ENCODE data around the gene RPS6KB2. TPM values are rescaled to one million over a fixed set of nuclear protein-coding genes. Genes with fewer than 3 reads are reported as not detected.

Gene RPS6KB2
- total and polyA plus RNA-seq, 2 of the 4 experiments (the other 2 are of a cell fraction), result 50.7 to 58.4 TPM

DNA sequence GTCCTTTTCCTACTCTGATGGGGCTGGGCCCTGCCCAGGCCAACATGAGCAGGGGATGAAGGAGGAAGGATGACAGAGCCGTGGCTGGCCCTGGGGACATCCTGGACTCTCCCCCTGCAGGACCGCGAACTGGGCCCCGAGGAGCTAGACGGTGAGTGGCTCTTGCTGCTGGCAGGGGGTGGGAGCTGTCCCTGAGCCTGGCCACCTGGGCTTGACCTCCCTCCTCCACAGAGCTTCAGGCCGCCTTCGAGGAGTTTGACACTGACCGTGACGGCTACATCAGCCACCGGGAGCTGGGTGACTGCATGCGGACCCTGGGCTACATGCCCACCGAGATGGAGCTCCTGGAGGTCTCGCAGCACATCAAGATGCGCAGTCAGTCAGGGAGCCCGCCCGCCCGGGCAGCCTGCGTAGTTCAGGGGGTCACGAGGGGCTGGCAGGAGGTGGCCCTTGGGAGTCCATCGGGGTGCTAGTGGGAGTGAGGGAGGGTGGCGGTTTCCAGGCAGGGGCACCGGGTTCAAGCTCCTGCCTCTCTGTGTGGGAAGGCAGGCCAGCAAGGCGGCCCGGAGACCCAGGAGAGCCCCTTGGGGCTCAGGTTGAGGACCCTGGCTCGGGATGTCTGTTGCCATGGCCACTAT is 27.9 kb downstream of the RPS6KB2 start:
- Histone ChIP-seq H2AK9ac (replicated peaks; ENCODE audit: low read depth, low read length, poor library complexity) (no peak overlapping the region), H3K4me1 (ENCODE audit: control insufficient read depth, insufficient read depth, low read length) (no peaks in the 10 kb centered on the region), H2BK20ac (ENCODE audit: low read depth, low read length) (no peak overlapping the region), H2BK5ac (ENCODE audit: low read depth, low read length, poor library complexity, severe bottlenecking) (no peak overlapping the region), H3K23ac (ENCODE audit: low read depth, low read length) (no peak overlapping the region), H4K91ac (ENCODE audit: insufficient read depth, low read depth, low read length) (no peak overlapping the region), H3K9ac (ENCODE audit: low read depth, low read length) (no peak overlapping the region), H3K27ac (ENCODE audit: insufficient read depth, low read length) (no peak overlapping the region), H3K79me1 (ENCODE audit: low read depth in 1 of 2, low read length in 2 of 2) (no peaks in the 10 kb centered on the region), H4K5ac (ENCODE audit: low read depth, low read length) (no peak overlapping the region), H3K27me3 (ENCODE audit: control insufficient read depth, insufficient read depth, low read length) (peaks cover 22% of the 10 kb centered on the region; the same call in 1 of the 2 replicates), H3K4me2 (ENCODE audit: low read depth, low read length) (no peak overlapping the region), H3K4me3 (ENCODE audit: insufficient read depth, low read depth, low read length) (no peak overlapping the region), H3K36me3 (ENCODE audit: control insufficient read depth, insufficient read depth, low read length) (no peaks in the 10 kb centered on the region), H3K9me3 (ENCODE audit: control insufficient read depth, insufficient read depth, low read length) (no peaks in the 10 kb centered on the region), H3K56ac (ENCODE audit: extremely low read depth, insufficient read depth, low read length) (no peak overlapping the region), H2AFZ (replicated peaks; ENCODE audit: low read length, poor library complexity) (no peak overlapping the region), H2AK5ac (ENCODE audit: low read depth, low read length) (no peak overlapping the region), H2BK15ac (ENCODE audit: low read depth, low read length) (no peak overlapping the region), H4K20me1 (ENCODE audit: insufficient read depth, low read length) (no peaks in the 10 kb centered on the region), H3K4ac (ENCODE audit: low read depth, low read length) (no peak overlapping the region), H2BK120ac (ENCODE audit: low read depth, low read length) (no peak overlapping the region), H3K9me1 (ENCODE audit: insufficient read depth, low read length) (no peaks in the 10 kb centered on the region), H4K8ac (ENCODE audit: low read depth in 2 of 2, low read length in 2 of 2) (no peak overlapping the region), H3K18ac (ENCODE audit: low read depth, low read length) (no peak overlapping the region), H3K14ac (replicated peaks; ENCODE audit: low read depth, low read length) (no peak overlapping the region)
- ChIA-PET CTCF (no interaction called here), POLR2A (ENCODE audit: unreplicated experiment) (no interaction called here)
- WGBS, 2 experiments (ENCODE audit: extremely low coverage in 2 of 2, insufficient read length in 1 of 2), result 55% methylated on average over 16 of the region's 25 CpGs; no CpG with 5 or more reads in 1 of the 2 experiments
- DNase-seq (no peak), ATAC-seq (ENCODE audit: low read depth) (no peak)
- intact Hi-C loops (cut with micrococcal nuclease) (no loop called here), dilution Hi-C loops (cut with HindIII; ENCODE audit: low sequenced_read_pairs, unreplicated experiment) (no loop called here), in situ Hi-C loops (cut with MboI; ENCODE audit: low sequenced_read_pairs) (no loop called here)
- TF ChIP-seq MXI1 (IDR thresholded peaks at IDR 0.05; ENCODE audit: borderline replicate concordance, low read depth, low read length), result no peak
- TF ChIP-seq SMC3 (IDR thresholded peaks at IDR 0.05; ENCODE audit: low read depth, low read length), result no peak
- TF ChIP-seq CEBPB (IDR thresholded peaks at IDR 0.05; ENCODE audit: low read depth, low read length), result no peak
- no peak for TF ChIP-seq RFX5 (IDR thresholded peaks at IDR 0.05; ENCODE audit: low read depth, low read length)
- no peak for TF ChIP-seq RCOR1 (IDR thresholded peaks at IDR 0.05; ENCODE audit: insufficient replicate concordance, low read length)
- BruUV-seq (replicated peaks), result no TSS peak
